NOMO-1 treated with DMSO at 0.1 percent for 48 hours (cell line): ENCODE data around the gene HAAO.

ENCODE experiments used
- DNase-seq: peaks from one replicate; lab custom pipeline; 2025; ENCODE audit not compliant: unreplicated experiment; lab: John Stamatoyannopoulos, UW

HAAO gene

GRCh38 chr2:42769583-42770287 lies 22.6 kb downstream of the HAAO start:
- DNase-seq, result no peak

DNA sequence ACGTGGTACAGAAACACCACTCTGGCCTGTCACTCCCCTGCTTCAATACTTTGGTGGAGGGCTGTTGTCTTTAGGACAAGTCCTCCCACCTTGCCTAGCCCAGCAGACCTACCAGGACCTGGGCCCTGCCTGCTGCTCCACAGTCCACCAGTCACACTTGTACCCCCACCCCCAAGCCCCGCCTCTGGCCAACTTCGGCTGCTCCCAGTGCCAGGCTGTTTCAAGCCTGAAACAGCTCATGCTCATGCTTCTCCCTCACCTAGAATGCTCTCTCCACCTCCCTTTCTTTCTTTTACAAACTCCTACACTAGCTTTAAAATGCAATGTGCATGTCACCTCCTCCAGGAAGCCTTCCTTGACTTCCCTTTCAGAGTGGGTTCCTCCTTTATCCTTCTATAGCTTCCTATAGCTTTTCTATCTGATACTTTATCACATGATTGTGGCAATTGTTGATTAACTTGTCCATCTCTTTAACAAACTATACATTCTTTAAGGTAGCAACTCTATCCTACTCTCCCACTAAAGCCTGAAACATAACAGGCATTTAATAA lies 23.6 kb downstream of the HAAO start:
- no peak for DNase-seq

- DNase-seq, result no peak
Measured at GRCh38 chr2:42767899-42768705, 24.3 kb downstream of the HAAO start.

GRCh38 chr2:42767080-42767898 lies 25.1 kb downstream of the HAAO start:
- DNase-seq, result no peak

DNA sequence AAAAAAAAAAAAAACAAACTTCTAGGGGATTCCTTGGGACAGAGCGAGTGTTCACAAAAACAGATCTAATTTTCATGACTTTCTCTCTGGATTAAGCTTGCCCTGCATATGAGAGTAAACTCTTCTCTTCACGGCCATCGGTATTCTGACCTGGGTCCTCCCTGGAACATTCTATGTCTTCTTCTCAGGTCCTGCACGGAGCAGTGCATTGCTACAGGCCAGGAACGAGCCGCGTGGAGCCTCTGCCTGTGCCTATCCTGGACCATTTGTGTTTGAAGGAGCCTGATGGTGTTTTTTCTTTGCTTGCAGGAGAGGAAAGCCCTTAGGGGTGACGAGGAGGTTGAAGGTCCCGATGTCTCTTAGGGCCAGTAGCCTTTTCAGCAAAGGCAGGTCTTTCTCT lies 26.7 kb downstream of the HAAO start:
- no peak for DNase-seq

- DNase-seq, result no peak
Measured at GRCh38 chr2:42764901-42765300, 27.5 kb downstream of the HAAO start.

GRCh38 chr2:42764096-42764495 lies 28.3 kb downstream of the HAAO start, which contains the start of gene OXER1:
Gene OXER1, minus strand, starts transcription at chr2:42764135. Its CDS starts 73 bp downstream, at chr2:42764062.
- DNase-seq, result peak; percentile 35

DNA sequence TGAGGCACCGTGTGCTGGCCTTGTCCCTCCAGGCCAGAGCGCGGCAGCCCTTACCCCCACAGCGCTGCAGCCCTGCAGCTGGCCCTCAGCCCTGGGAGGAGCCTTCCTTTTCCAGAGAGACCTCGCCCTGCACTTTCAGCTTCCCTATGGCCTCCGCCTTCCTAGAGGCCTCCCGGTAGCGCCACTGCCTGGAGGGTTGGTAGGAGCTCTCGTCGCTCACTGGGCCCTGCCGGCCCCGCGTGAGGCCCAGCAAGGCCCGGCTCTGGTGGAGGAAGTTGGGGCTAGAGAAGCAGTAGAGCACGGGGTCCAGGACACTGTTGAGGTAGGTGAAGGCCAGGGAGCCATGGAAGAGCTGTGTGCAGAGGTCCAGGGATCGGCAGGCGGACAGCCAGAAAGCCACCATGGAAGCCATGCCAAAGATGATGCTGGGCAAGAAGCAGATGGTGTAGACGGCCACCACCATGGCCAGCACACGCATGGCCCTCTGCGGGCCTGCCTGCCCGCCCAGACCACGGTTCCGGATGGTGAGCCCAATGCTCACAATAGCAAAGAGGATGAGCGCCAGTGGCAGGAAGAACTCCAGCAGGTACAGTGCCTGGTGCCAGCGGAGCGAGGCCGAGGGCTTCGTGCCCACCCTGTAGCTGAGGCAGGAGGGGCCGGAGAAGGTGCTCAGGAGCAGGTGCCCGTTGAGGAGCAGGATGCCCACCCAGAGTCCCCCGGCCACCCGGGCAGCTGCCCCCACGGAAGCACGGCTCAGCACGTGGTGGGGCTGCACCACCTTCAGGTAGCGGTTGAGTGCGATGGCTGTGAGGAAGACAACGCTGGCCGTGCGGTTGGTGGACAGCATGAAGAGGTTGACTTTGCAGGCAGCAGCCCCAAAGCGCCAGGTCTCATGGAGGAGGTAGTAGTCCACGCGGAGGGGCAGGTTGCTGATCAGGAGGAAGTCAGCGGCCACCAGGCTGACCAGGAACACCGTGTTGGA lies 29.3 kb downstream of the HAAO start:
- no peak for DNase-seq

GRCh38 chr2:42762155-42762554 lies 30.2 kb downstream of the HAAO start:
- no peak for DNase-seq

DNA sequence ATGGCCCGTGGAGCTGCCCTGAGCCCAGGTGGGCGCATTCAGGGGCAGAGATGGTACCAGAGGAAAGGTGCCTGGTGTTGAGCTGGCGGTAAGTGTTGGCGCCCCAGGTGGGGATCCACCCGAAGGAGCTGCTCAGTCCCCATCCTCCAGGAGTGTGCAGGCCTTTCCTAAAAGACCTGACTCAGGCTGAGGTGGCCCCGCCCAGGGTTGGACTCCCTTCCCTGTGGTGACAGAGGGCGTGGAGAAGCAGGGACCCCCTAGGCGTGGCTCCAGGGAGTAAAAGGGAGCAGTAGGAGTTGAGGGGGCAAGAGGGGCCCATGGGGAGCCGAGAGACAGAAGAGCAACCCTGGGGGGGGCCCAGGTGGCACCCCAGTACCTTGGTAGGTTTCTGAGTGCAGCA lies 30.8 kb downstream of the HAAO start:
- DNase-seq, result no peak

- DNase-seq, result no peak
Measured at GRCh38 chr2:42758751-42759150, 33.6 kb downstream of the HAAO start.

GRCh38 chr2:42757981-42758740 lies 34.2 kb downstream of the HAAO start:
- no peak for DNase-seq

- DNase-seq, result no peak
Measured at GRCh38 chr2:42756966-42757513, 35.3 kb downstream of the HAAO start.

DNA sequence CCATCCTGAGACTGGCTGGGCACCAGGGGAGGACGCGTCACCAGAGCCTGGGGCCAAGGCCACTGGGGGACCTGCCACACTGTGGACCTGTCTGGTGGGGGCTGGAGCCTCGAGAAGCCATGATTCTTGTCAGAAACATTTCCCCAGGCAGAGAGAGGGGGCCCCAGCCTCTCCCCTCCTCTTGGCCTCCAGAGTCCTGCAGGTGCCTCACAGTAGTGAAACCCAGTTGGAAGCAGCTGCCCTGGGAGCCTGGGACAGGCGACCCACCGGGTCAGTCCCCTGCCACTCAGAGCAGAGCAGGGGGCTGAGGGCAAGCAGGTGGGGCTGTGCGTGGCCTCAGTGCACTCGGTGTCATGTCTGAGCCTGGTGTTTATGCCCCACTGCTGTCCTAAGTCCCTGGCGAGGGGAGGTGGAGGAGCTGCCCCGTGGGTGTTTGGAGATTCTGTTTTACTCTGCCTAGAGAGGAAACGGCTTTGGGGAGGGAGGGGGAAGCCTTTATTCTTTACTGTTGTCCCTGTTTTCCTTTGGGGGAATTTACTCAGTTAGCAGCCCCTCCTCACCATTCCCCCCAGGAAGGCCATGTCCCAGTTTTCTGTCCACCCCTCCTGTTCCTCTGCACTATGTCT lies 36.1 kb downstream of the HAAO start:
- DNase-seq, result no peak

DNA sequence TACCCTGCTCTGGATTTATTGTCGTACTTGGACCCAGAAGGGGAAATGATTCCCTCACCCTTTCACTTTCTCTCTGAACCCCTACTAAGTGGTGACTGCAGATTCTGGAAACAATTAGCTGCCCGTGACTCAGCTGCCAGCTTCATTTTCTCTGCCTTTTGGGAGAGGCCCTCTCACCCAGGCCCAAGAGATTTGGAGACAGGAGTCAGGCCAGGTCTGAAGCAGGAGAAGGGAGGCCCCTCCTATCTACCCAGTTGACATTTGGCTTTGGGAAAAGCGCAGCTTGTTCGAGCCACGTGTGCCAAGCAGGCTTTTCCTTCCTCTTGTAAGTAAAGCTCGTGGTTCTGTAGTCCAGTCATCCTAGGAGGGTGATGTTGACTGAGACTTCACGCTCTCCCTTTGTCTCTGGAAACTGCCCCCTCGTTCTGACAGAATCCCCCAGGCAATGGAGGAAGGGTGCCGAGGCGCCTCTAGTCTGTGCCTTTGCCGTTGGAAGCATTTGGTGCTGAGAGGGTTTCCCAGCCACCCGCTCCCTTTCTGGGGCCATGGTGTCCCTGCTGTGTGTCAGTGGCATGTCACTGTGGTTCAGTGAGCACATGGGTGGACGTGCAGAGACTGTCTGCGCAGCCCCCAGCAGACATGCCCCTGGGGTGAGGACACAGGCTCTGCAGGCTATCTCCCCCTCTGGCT lies 37.0 kb downstream of the HAAO start:
- peak; percentile 78 for DNase-seq

- no peak for DNase-seq
Measured at GRCh38 chr2:42754776-42755140, 37.6 kb downstream of the HAAO start.

GRCh38 chr2:42754021-42754775 lies 38.2 kb downstream of the HAAO start:
- no peak for DNase-seq
